K562 (cell line): ENCODE results near the gene KRTAP20-1.

Experiments
- MBD2 ChIP-seq: sonication (generic); IDR thresholded peaks from 2 replicates; pipeline ENCODE4 v1.6.1; 2016; ENCODE audit warnings: low read depth, borderline replicate concordance
- RB1 ChIP-seq: fragments of 450-650 bp; IDR thresholded peaks from 2 replicates; pipeline ENCODE4 v1.6.1; 2017; ENCODE audit warnings: low read depth, mild to moderate bottlenecking
- RBBP5 ChIP-seq: fragments of 200-600 bp; sonication (generic); IDR thresholded peaks from 2 replicates; pipeline ENCODE4 v1.6.1; 2012; ENCODE audit warnings: borderline replicate concordance, mild to moderate bottlenecking, low read length, control low read depth, inconsistent platforms; ENCODE audit not compliant: insufficient read depth, poor library complexity, severe bottlenecking
- ZBTB33 ChIP-seq: sonication (generic); formaldehyde crosslinking; IDR thresholded peaks from 2 replicates; pipeline ENCODE4 v1.8.1; 2023; ENCODE audit warnings: mild to moderate bottlenecking, missing genetic modification reagents
- TF ChIP-seq, protein P1 (sequence below): sonication (generic); formaldehyde crosslinking; IDR thresholded peaks from 2 replicates; pipeline ENCODE4 v1.8.1; 2023; ENCODE audit warnings: mild to moderate bottlenecking, missing genetic modification reagents
- TF ChIP-seq, protein P2 (sequence below), 2 experiments: fragments of 450-650 bp in 1 of 2; sonication (generic) in 1 of 2; formaldehyde crosslinking in 1 of 2; IDR thresholded peaks in 1 of 2; conservative IDR thresholded peaks in 1 of 2; 2 replicates each; pipeline versions ENCODE4 v1.6.1 to v1.8.1; 2016 to 2023; ENCODE audit warnings: mild to moderate bottlenecking in 2 of 2, moderate library complexity in 2 of 2, inconsistent platforms in 1 of 2, missing genetic modification reagents in 1 of 2
- TF ChIP-seq, protein P3 (sequence below): fragments of 450-650 bp; IDR thresholded peaks from 2 replicates; pipeline ENCODE4 v1.6.1; 2018; ENCODE audit not compliant: partially characterized antibody

GRCh38 chr21:30634906-30635305 lies 18.7 kb downstream of the KRTAP20-1 start, which contains the start of gene KRTAP20-2:
- TF ChIP-seq RB1 (no peak), ZBTB33 (CRISPR knock-in tag) (no peak), RBBP5 (no peak), MBD2 (no peak)
- TF ChIP-seq, protein P1, sequence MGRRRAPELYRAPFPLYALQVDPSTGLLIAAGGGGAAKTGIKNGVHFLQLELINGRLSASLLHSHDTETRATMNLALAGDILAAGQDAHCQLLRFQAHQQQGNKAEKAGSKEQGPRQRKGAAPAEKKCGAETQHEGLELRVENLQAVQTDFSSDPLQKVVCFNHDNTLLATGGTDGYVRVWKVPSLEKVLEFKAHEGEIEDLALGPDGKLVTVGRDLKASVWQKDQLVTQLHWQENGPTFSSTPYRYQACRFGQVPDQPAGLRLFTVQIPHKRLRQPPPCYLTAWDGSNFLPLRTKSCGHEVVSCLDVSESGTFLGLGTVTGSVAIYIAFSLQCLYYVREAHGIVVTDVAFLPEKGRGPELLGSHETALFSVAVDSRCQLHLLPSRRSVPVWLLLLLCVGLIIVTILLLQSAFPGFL (CRISPR knock-in tag), result no peak
- TF ChIP-seq, protein P2, sequence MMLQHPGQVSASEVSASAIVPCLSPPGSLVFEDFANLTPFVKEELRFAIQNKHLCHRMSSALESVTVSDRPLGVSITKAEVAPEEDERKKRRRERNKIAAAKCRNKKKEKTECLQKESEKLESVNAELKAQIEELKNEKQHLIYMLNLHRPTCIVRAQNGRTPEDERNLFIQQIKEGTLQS (IDR thresholded peaks at IDR 0.05), result no peak
- TF ChIP-seq, protein P2 (CRISPR knock-in tag; conservative IDR thresholded peaks at IDR 0.05), result no peak
- TF ChIP-seq, protein P3, sequence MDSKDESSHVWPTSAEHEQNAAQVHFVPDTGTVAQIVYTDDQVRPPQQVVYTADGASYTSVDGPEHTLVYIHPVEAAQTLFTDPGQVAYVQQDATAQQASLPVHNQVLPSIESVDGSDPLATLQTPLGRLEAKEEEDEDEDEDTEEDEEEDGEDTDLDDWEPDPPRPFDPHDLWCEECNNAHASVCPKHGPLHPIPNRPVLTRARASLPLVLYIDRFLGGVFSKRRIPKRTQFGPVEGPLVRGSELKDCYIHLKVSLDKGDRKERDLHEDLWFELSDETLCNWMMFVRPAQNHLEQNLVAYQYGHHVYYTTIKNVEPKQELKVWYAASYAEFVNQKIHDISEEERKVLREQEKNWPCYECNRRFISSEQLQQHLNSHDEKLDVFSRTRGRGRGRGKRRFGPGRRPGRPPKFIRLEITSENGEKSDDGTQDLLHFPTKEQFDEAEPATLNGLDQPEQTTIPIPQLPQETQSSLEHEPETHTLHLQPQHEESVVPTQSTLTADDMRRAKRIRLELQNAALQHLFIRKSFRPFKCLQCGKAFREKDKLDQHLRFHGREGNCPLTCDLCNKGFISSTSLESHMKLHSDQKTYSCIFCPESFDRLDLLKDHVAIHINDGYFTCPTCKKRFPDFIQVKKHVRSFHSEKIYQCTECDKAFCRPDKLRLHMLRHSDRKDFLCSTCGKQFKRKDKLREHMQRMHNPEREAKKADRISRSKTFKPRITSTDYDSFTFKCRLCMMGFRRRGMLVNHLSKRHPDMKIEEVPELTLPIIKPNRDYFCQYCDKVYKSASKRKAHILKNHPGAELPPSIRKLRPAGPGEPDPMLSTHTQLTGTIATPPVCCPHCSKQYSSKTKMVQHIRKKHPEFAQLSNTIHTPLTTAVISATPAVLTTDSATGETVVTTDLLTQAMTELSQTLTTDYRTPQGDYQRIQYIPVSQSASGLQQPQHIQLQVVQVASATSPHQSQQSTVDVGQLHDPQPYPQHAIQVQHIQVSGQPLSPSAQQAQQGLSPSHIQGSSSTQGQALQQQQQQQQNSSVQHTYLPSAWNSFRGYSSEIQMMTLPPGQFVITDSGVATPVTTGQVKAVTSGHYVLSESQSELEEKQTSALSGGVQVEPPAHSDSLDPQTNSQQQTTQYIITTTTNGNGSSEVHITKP, result no peak
